Nephron progenitor cell (in vitro differentiated cells): ENCODE measurements around the gene GAP43.

Source experiments
- DNase-seq: peaks from one replicate; pipeline ENCODE4 v3.0.0; 2021
- H3K27ac Mint-ChIP-seq: 2 replicates; pipeline ENCODE4 v1.8.0; 2021; ENCODE audit warnings: mild to moderate bottlenecking, moderate library complexity, mixed read lengths
- H3K27me3 Mint-ChIP-seq: 2 replicates; pipeline ENCODE4 v1.8.0; 2021; ENCODE audit warnings: mild to moderate bottlenecking, low read depth, mixed read lengths; ENCODE audit not compliant: poor library complexity
- H3K36me3 Mint-ChIP-seq: 2 replicates; pipeline ENCODE4 v1.8.0; 2021; ENCODE audit warnings: low read depth, mixed read lengths
- H3K4me1 Mint-ChIP-seq: 2 replicates; pipeline ENCODE4 v1.8.0; 2021; ENCODE audit warnings: mixed read lengths
- H3K4me3 Mint-ChIP-seq: 2 replicates; pipeline ENCODE4 v1.8.0; 2021; ENCODE audit warnings: mild to moderate bottlenecking, moderate library complexity, mixed read lengths
- H3K9me3 Mint-ChIP-seq: 2 replicates; pipeline ENCODE4 v1.8.0; 2021; ENCODE audit warnings: mild to moderate bottlenecking, moderate library complexity, mixed read lengths
- TF ChIP-seq, protein P1 (sequence below): fragments of 200-600 bp; sonication (generic); IDR thresholded peaks from 2 replicates; pipeline ENCODE4 v1.5.0; 2021; ENCODE audit warnings: antibody characterized with exemption

Gene GAP43

DNA sequence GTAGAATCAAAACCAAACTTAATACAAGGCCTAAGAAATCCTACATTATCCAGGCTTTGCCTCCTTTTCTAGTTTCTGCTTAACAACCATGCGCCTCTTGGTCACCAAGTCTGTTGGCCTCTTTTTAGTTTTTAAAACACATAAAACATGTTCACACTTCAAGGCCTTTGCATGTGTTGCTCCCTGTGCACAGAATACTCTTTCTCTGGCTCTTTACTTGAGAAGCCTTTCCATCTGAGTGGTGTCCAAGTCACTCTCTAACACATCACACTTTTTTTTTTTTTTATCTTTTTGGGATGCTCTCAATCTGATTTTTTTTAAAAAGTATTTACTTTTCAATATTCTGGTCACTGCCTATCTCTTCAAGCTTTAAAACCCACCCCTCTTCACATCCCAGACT lies 14.9 kb downstream of the GAP43 start:
- Mint-ChIP-seq H3K27me3 (peaks cover 3% of the 10 kb centered on the region), H3K36me3 (no peaks in the 10 kb centered on the region), H3K4me3 (no peak overlapping the region), H3K9me3 (no peaks in the 10 kb centered on the region), H3K27ac (no peak overlapping the region), H3K4me1 (no peaks in the 10 kb centered on the region)
- no peak for DNase-seq
- TF ChIP-seq, protein P1, sequence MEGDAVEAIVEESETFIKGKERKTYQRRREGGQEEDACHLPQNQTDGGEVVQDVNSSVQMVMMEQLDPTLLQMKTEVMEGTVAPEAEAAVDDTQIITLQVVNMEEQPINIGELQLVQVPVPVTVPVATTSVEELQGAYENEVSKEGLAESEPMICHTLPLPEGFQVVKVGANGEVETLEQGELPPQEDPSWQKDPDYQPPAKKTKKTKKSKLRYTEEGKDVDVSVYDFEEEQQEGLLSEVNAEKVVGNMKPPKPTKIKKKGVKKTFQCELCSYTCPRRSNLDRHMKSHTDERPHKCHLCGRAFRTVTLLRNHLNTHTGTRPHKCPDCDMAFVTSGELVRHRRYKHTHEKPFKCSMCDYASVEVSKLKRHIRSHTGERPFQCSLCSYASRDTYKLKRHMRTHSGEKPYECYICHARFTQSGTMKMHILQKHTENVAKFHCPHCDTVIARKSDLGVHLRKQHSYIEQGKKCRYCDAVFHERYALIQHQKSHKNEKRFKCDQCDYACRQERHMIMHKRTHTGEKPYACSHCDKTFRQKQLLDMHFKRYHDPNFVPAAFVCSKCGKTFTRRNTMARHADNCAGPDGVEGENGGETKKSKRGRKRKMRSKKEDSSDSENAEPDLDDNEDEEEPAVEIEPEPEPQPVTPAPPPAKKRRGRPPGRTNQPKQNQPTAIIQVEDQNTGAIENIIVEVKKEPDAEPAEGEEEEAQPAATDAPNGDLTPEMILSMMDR: no peak

- Mint-ChIP-seq H3K27ac (no peak overlapping the region), H3K4me3 (no peak overlapping the region), H3K4me1 (no peaks in the 10 kb centered on the region), H3K9me3 (no peaks in the 10 kb centered on the region), H3K36me3 (no peaks in the 10 kb centered on the region), H3K27me3 (peaks cover 3% of the 10 kb centered on the region)
- TF ChIP-seq, protein P1: no peak
- no peak for DNase-seq
Measured at GRCh38 chr3:115638991-115639390, 15.7 kb downstream of the GAP43 start.

GRCh38 chr3:115644391-115644790 lies 21.1 kb downstream of the GAP43 start:
- TF ChIP-seq, protein P1: no peak
- peaks cover 3% of the 10 kb centered on the region for H3K27me3 Mint-ChIP-seq
- H3K9me3 Mint-ChIP-seq: peaks cover 5% of the 10 kb centered on the region
- H3K4me1 Mint-ChIP-seq: peaks cover 5% of the 10 kb centered on the region
- no peak overlapping the region for H3K27ac Mint-ChIP-seq
- DNase-seq: no peak
- H3K4me3 Mint-ChIP-seq: no peak overlapping the region
- no peaks in the 10 kb centered on the region for H3K36me3 Mint-ChIP-seq

- Mint-ChIP-seq H3K9me3 (peaks cover 5% of the 10 kb centered on the region), H3K4me3 (no peak overlapping the region), H3K27me3 (no peaks in the 10 kb centered on the region), H3K36me3 (no peaks in the 10 kb centered on the region), H3K27ac (no peak overlapping the region), H3K4me1 (peaks cover 5% of the 10 kb centered on the region)
- DNase-seq: no peak
- TF ChIP-seq, protein P1: no peak
Measured at GRCh38 chr3:115646027-115646690, 22.8 kb downstream of the GAP43 start.

- H3K27ac Mint-ChIP-seq: peak overlapping the region; percentile 5
- peaks cover 5% of the 10 kb centered on the region for H3K9me3 Mint-ChIP-seq
- H3K27me3 Mint-ChIP-seq: no peaks in the 10 kb centered on the region
- peaks cover 9% of the 10 kb centered on the region for H3K4me1 Mint-ChIP-seq
- no peak overlapping the region for H3K4me3 Mint-ChIP-seq
- H3K36me3 Mint-ChIP-seq: no peaks in the 10 kb centered on the region
- no peak for DNase-seq
- TF ChIP-seq, protein P1: no peak
Measured at GRCh38 chr3:115648559-115648958, 25.2 kb downstream of the GAP43 start.

- Mint-ChIP-seq H3K27me3 (no peaks in the 10 kb centered on the region), H3K9me3 (peaks cover 5% of the 10 kb centered on the region), H3K4me3 (no peak overlapping the region), H3K27ac (no peak overlapping the region), H3K4me1 (peaks cover 8% of the 10 kb centered on the region), H3K36me3 (no peaks in the 10 kb centered on the region)
- TF ChIP-seq, protein P1: no peak
- DNase-seq: no peak
Measured at GRCh38 chr3:115651087-115651486, 27.8 kb downstream of the GAP43 start.
